RPMI7951 (cell line): ENCODE results near the gene EGFLAM. TPM values are rescaled to one million over a fixed set of nuclear protein-coding genes. Genes with fewer than 3 reads are reported as not detected.

Source experiments
- DNase-seq: peaks from one replicate; pipeline ENCODE4 v3.0.0-alpha.2; 2012; ENCODE audit warnings: low read depth
- total RNA-seq: library from RNA; depleted of rRNA; stranded (reverse); fragments of >200 nt; shearing (Covaris generic); gene quantifications from 2 replicates; pipeline ENCODE4 v1.2.3, GENCODE V29; 2014

The EGFLAM gene
- total RNA-seq, 1 experiment from 2014 or later = 0.12 TPM

GRCh38 chr5:38417658-38418017 is 159.3 kb downstream of the EGFLAM start:
- no peak for DNase-seq

- DNase-seq = no peak
Observed at GRCh38 chr5:38420246-38420645, 161.9 kb downstream of the EGFLAM start.

- DNase-seq = peak; percentile 60
Observed at GRCh38 chr5:38420691-38421390, 162.5 kb downstream of the EGFLAM start.

- no peak for DNase-seq
Observed at GRCh38 chr5:38422622-38423021, 164.3 kb downstream of the EGFLAM start.

GRCh38 chr5:38423276-38424147 is 165.2 kb downstream of the EGFLAM start:
- DNase-seq = no peak

GRCh38 chr5:38424148-38425060 is 166.0 kb downstream of the EGFLAM start:
- no peak for DNase-seq

- no peak for DNase-seq
Observed at GRCh38 chr5:38426490-38426889, 168.1 kb downstream of the EGFLAM start.

- no peak for DNase-seq
Observed at GRCh38 chr5:38426986-38427950, 168.9 kb downstream of the EGFLAM start.

- DNase-seq = no peak
Observed at GRCh38 chr5:38431242-38431853, 173.0 kb downstream of the EGFLAM start.

- DNase-seq = peak; percentile 90
Observed at GRCh38 chr5:38433160-38433861, 175.0 kb downstream of the EGFLAM start.

- peak; percentile 36 for DNase-seq
Observed at GRCh38 chr5:38434966-38435705, 176.8 kb downstream of the EGFLAM start.

- DNase-seq = no peak
Observed at GRCh38 chr5:38438757-38439156, 180.4 kb downstream of the EGFLAM start.

- peak; percentile 80 for DNase-seq
Observed at GRCh38 chr5:38441453-38442246, 183.3 kb downstream of the EGFLAM start.

- no peak for DNase-seq
Observed at GRCh38 chr5:38442247-38442573, 183.9 kb downstream of the EGFLAM start.

GRCh38 chr5:38443390-38443789 is 185.0 kb downstream of the EGFLAM start:
- DNase-seq = no peak

GRCh38 chr5:38445374-38446028 is 187.1 kb downstream of the EGFLAM start:
- DNase-seq = no peak

- no peak for DNase-seq
Observed at GRCh38 chr5:38446029-38446522, 187.7 kb downstream of the EGFLAM start.

GRCh38 chr5:38447056-38447455 is 188.7 kb downstream of the EGFLAM start:
- DNase-seq = no peak
